MG63 (cell line): Measurements from ENCODE around the gene PLEKHM3. TPM values are rescaled to one million over a fixed set of nuclear protein-coding genes. Genes with fewer than 3 reads are reported as not detected.

Experiments
- DNase-seq: peaks from one replicate; pipeline ENCODE4 v3.0.0-alpha.2; 2020
- H3K27me3 ChIP-seq: fragments of 250-450 bp; sonication (Bioruptor Pico); 2 replicates; pipeline ENCODE4 v1.5.1; 2020; ENCODE audit warnings: mild to moderate bottlenecking, moderate library complexity
- H3K36me3 ChIP-seq: fragments of 250-450 bp; sonication (Bioruptor Pico); 2 replicates; pipeline ENCODE4 v1.5.1; 2020; ENCODE audit warnings: mild to moderate bottlenecking, moderate library complexity
- H3K4me3 ChIP-seq: fragments of 250-450 bp; sonication (Bioruptor Pico); 2 replicates; pipeline ENCODE4 v1.5.1; 2020; ENCODE audit warnings: mild to moderate bottlenecking, moderate library complexity
- H3K9me3 ChIP-seq: fragments of 250-450 bp; sonication (Bioruptor Pico); 2 replicates; pipeline ENCODE4 v1.5.1; 2020; ENCODE audit warnings: mild to moderate bottlenecking, moderate library complexity
- total RNA-seq: library from RNA; depleted of rRNA; stranded (reverse); fragments of >200 nt; shearing (Covaris generic); gene quantifications from 2 replicates; pipeline ENCODE4 v1.2.3, GENCODE V29; 2014; ENCODE audit warnings: low replicate concordance

PLEKHM3 gene
- total RNA-seq, 1 experiment from 2014 or later, result 6.4 TPM

GRCh38 chr2:207944979-207945600 is 80.2 kb downstream of the PLEKHM3 start:
- Histone ChIP-seq H3K27me3 (no peaks in the 10 kb centered on the region), H3K9me3 (no peaks in the 10 kb centered on the region), H3K4me3 (no peak overlapping the region), H3K36me3 (no peaks in the 10 kb centered on the region)
- DNase-seq, result no peak

GRCh38 chr2:207944334-207944733 is 81.0 kb downstream of the PLEKHM3 start:
- no peaks in the 10 kb centered on the region for H3K9me3 ChIP-seq
- H3K36me3 ChIP-seq, result no peaks in the 10 kb centered on the region
- H3K4me3 ChIP-seq, result no peak overlapping the region
- no peaks in the 10 kb centered on the region for H3K27me3 ChIP-seq
- DNase-seq, result no peak

GRCh38 chr2:207939342-207940108 is 85.8 kb downstream of the PLEKHM3 start:
- Histone ChIP-seq H3K27me3 (no peaks in the 10 kb centered on the region), H3K4me3 (no peak overlapping the region), H3K36me3 (no peaks in the 10 kb centered on the region), H3K9me3 (no peaks in the 10 kb centered on the region)
- DNase-seq, result no peak

GRCh38 chr2:207938886-207939285 is 86.4 kb downstream of the PLEKHM3 start:
- Histone ChIP-seq H3K9me3 (no peaks in the 10 kb centered on the region), H3K36me3 (no peaks in the 10 kb centered on the region), H3K27me3 (no peaks in the 10 kb centered on the region), H3K4me3 (no peak overlapping the region)
- DNase-seq, result no peak

- no peak for DNase-seq
- no peak overlapping the region for H3K4me3 ChIP-seq
- H3K9me3 ChIP-seq, result no peaks in the 10 kb centered on the region
- no peaks in the 10 kb centered on the region for H3K27me3 ChIP-seq
- H3K36me3 ChIP-seq, result no peaks in the 10 kb centered on the region
These were observed 86.9 kb downstream of the PLEKHM3 start for GRCh38 chr2:207938415-207938814.

- Histone ChIP-seq H3K36me3 (no peaks in the 10 kb centered on the region), H3K27me3 (no peaks in the 10 kb centered on the region), H3K4me3 (no peak overlapping the region), H3K9me3 (no peaks in the 10 kb centered on the region)
- DNase-seq, result no peak
These were observed 87.5 kb downstream of the PLEKHM3 start for GRCh38 chr2:207937823-207938222.

- no peaks in the 10 kb centered on the region for H3K9me3 ChIP-seq
- no peaks in the 10 kb centered on the region for H3K36me3 ChIP-seq
- no peak for DNase-seq
- no peak overlapping the region for H3K4me3 ChIP-seq
- H3K27me3 ChIP-seq, result no peaks in the 10 kb centered on the region
These were observed 88.1 kb downstream of the PLEKHM3 start for GRCh38 chr2:207937253-207937652.

GRCh38 chr2:207936380-207936779 is 88.9 kb downstream of the PLEKHM3 start:
- Histone ChIP-seq H3K27me3 (no peaks in the 10 kb centered on the region), H3K9me3 (no peaks in the 10 kb centered on the region), H3K4me3 (no peak overlapping the region), H3K36me3 (no peaks in the 10 kb centered on the region)
- DNase-seq, result no peak

GRCh38 chr2:207935991-207936370 is 89.3 kb downstream of the PLEKHM3 start:
- H3K27me3 ChIP-seq, result no peaks in the 10 kb centered on the region
- H3K4me3 ChIP-seq, result no peak overlapping the region
- H3K9me3 ChIP-seq, result no peaks in the 10 kb centered on the region
- DNase-seq, result no peak
- no peaks in the 10 kb centered on the region for H3K36me3 ChIP-seq

- DNase-seq, result no peak
- Histone ChIP-seq H3K4me3 (no peak overlapping the region), H3K36me3 (no peaks in the 10 kb centered on the region), H3K27me3 (no peaks in the 10 kb centered on the region), H3K9me3 (no peaks in the 10 kb centered on the region)
These were observed 90.0 kb downstream of the PLEKHM3 start for GRCh38 chr2:207935121-207935990.

GRCh38 chr2:207934720-207935119 is 90.6 kb downstream of the PLEKHM3 start:
- no peak overlapping the region for H3K4me3 ChIP-seq
- H3K9me3 ChIP-seq, result no peaks in the 10 kb centered on the region
- no peak for DNase-seq
- H3K36me3 ChIP-seq, result no peaks in the 10 kb centered on the region
- no peaks in the 10 kb centered on the region for H3K27me3 ChIP-seq

GRCh38 chr2:207933396-207934065 is 91.8 kb downstream of the PLEKHM3 start:
- Histone ChIP-seq H3K9me3 (no peaks in the 10 kb centered on the region), H3K27me3 (no peaks in the 10 kb centered on the region), H3K36me3 (no peaks in the 10 kb centered on the region), H3K4me3 (no peak overlapping the region)
- no peak for DNase-seq

GRCh38 chr2:207932106-207932505 is 93.2 kb downstream of the PLEKHM3 start:
- Histone ChIP-seq H3K27me3 (no peaks in the 10 kb centered on the region), H3K9me3 (no peaks in the 10 kb centered on the region), H3K4me3 (no peak overlapping the region), H3K36me3 (no peaks in the 10 kb centered on the region)
- DNase-seq, result no peak

- H3K9me3 ChIP-seq, result no peaks in the 10 kb centered on the region
- DNase-seq, result peak; percentile 16
- H3K36me3 ChIP-seq, result no peaks in the 10 kb centered on the region
- no peaks in the 10 kb centered on the region for H3K27me3 ChIP-seq
- H3K4me3 ChIP-seq, result no peak overlapping the region; the same call in 1 of the 2 replicates
These were observed 94.6 kb downstream of the PLEKHM3 start for GRCh38 chr2:207930747-207931146.

- no peaks in the 10 kb centered on the region for H3K36me3 ChIP-seq
- DNase-seq, result no peak
- H3K4me3 ChIP-seq, result no peak overlapping the region
- H3K27me3 ChIP-seq, result no peaks in the 10 kb centered on the region
- H3K9me3 ChIP-seq, result no peaks in the 10 kb centered on the region
These were observed 95.4 kb downstream of the PLEKHM3 start for GRCh38 chr2:207929923-207930322.

- Histone ChIP-seq H3K9me3 (no peaks in the 10 kb centered on the region), H3K36me3 (no peaks in the 10 kb centered on the region), H3K4me3 (no peak overlapping the region), H3K27me3 (no peaks in the 10 kb centered on the region)
- DNase-seq, result no peak
These were observed 97.2 kb downstream of the PLEKHM3 start for GRCh38 chr2:207928079-207928478.

GRCh38 chr2:207926989-207927300 is 98.4 kb downstream of the PLEKHM3 start:
- no peak for DNase-seq
- Histone ChIP-seq H3K9me3 (no peaks in the 10 kb centered on the region), H3K4me3 (no peak overlapping the region), H3K36me3 (no peaks in the 10 kb centered on the region), H3K27me3 (no peaks in the 10 kb centered on the region)
